HG02571 (cell line): ENCODE measurements around the gene PDE7B.

Experiments used
- ATAC-seq: cut with Tn5 transposase; IDR thresholded peaks from one replicate; pipeline ENCODE4 v1.9.1; 2021; ENCODE audit warnings: mild to moderate bottlenecking, moderate library complexity; ENCODE audit not compliant: unreplicated experiment

Gene PDE7B

DNA sequence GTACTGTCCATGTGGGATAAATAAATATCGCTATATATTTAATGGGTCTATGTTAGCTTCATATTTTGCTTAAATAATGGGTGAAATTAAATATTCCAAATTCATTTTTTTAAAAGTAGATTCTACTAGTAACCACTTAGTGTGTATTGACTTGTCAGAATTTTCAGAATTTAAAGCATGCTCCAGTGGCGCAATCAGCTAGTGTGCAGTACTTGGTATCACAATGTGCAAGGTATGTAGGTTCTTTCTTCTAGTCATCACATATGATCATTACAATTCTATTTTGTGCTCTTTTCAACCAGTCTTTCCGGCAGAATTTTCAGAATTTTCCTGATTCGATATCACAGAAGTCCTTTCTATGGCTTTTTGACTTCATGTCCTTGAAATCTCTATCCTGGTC lies 32.6 kb downstream of the PDE7B start:
- no peak for ATAC-seq

DNA sequence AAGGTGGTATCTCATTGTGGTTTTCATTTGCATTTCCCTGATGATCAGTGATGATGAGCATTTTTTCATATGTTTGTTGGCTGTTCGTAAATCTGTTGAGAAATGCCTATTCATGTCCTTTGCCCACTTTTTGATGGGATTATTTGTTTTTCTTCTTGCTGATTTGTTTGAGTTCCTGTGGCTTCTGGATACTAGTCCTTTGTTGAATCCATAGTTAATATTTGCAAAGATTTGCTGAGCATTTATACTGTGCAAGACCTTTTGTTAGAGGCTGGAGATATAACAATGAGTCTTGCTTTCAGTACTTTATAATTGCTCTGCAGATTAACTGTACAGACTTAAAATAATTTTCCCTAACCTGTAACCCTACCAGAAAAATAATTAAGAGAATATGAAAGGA lies 35.6 kb downstream of the PDE7B start:
- no peak for ATAC-seq

DNA sequence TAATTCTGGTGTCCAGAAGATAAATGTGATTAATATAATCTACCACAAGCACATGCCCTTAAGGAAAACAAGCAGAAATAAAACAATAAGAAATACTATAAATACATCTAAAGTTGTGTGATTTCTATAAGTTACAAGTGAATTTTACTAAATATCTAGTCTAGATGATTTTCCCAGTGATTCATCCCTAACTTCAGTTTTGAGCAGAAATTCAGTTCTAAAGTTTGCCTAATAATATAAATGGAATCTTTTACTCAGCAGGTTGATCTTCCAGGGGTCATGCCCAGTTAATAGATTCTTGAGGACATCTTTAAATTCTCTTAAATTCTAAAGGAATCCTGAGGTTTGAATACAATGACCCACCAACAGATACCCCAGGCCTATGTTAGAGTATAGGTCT lies 37.3 kb downstream of the PDE7B start:
- no peak for ATAC-seq

DNA sequence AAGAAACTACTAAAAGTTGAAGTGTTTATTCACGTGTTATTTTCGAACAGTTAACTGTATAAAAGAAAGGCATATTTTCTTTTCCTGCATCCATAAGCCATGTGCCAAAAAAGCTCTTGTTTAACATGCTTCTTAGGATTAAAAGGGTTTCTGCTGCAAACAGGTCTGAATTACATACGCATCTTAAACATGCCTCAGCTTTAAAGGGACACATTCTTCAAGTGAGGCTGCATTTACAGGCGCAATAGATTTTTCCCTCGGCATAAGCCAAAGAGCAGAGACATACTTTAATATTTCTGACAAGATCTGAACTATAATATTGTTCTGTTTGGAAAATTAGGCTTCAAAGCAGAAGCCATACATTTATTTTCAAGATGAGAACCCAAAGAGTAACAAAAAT lies 39.4 kb downstream of the PDE7B start:
- no peak for ATAC-seq

DNA sequence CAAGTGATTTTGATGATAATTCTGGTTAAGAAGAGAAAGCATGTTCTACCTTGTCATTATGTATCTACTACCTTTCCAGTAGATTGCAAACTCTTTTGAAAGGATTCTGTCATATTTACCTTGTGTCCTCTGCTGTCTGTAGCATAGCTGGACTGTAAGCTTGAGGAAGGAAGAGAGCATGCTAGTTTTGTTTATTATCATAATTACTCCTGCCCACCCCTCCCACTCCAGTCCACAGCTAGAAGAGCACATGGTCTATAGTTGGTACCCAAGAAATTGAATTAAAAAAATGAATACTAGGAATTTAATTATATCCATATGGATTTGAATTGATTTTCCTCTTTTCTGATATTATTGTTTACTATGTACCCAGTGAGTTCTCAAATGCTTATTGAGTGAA lies 40.2 kb downstream of the PDE7B start:
- ATAC-seq = no peak

DNA sequence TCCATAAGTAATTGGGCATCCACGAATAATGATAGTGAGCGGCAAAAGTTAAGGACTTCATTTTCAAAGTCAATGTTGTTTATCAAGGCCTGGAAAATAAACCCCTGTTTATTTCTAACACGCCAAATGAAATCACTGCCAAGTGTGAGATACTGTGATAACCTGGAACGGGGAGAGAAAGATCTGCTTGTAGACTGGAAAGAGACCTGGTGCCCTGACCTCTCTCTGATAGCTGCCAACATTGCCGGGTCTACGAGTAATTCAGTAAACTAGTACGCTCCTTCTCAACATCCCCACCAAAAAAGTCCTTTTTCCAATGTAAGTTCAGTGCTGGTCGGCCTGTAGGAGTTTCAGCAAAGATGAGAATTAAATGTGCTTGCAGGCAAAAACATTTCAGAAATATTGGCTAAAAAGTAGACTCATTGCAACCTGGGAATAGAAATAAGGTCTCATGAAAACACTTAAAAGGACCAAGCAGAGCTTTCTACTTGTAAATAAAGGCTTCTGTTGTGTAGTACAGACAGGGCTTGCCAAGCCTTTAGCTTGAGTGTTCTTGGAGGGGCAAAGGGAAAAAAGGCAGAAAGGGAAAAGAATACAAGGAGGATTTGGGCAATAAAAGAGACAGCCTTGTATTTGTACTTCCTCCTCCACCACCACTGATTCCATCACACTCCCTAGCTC lies 43.9 kb downstream of the PDE7B start:
- no peak for ATAC-seq

DNA sequence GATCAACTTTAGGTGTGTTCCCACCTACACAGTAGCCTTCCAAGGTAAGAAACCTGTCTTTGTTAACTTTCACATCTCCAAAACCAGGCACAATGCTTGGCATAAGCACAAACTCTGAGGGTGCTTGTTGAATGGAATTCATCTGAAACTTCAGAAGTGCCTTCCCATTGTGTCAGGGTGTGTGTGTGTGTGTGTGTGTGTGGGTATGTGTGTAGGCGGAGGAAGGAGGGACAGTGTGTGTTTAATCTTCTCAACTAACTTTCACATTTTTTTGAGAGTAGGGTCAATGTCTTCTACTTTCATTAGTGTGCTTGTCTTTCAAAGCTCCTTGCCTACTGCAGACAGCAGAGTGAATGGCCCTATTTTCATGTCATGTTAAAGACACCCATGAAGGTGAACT lies 45.6 kb downstream of the PDE7B start:
- ATAC-seq = no peak

DNA sequence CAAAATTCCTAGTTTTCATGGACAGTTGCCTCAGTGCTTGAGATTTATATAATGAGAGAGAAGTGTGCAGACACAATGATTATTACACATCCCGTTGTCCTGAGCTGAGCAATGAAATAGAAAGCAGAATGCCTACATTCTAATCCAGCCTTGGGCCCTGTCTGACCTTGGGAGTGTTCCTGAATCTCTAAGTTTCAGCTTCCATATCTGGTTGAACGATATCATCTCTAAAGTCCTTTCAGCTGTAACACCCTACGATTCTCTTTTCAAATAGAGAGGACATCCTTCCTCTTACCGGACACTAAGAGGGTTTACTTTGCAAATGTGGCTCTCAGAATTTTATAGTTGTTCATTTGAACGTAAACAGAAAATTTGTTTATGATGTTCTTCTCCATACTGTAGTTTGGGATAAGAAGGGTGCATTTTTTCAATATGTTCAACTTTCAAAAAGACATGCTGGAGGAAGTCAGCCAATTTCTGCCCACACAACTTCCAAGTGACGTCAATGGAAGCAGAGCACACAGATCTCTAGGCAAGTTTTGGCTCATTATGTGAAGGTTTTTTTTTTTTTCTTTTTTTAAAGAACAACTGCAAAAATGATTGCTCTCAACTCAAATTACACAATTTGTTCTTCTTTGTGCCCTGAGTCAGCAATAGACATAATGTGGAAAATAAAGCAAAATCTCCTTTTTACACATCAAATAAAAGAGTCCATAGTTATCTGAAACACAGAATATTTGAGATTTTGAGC lies 50.4 kb downstream of the PDE7B start:
- no peak for ATAC-seq

DNA sequence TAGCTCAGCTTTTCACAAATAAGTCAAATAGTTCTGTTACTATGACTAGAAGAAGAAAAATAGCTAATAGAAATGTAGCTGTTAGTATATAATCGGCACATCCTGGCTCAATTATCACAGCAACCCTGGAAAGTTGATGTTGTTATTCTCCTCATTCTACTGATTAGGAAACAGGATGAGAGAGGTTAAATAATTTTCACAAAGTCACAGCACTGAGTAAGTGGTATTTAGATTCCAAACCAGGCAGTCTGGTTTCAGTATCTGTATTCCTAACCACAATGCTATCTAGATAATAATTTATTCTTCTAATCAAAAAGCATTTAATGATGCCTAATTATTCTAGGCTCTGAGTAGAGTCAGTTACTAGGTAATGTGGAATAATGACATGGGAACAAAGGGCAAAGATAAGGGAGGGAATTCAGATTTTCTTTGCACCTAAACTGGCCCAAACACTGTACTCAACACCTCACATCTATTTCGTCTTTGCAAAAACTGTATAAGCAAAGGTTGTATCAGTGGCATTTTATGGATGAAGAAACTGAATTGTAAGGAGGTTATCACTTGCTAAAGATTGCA lies 51.3 kb downstream of the PDE7B start:
- ATAC-seq = no peak

DNA sequence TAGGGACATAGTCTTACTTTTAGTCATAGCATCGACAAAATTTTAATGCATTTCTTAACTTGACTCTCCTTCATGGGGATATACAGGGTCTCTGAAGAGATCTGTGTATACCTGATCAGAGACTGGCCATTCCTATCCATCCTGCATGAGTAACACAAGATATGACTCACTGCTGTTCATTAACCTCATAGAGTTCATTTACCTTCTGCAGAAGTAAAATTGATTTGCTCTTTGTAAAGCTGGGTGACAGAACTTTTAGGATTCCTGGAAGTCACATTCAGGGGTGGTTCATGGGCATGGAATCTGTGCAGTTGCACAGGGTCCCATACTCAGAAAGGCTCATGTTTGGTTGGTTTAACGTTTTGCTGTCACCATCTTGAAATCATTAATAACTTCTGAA lies 53.2 kb downstream of the PDE7B start:
- no peak for ATAC-seq

DNA sequence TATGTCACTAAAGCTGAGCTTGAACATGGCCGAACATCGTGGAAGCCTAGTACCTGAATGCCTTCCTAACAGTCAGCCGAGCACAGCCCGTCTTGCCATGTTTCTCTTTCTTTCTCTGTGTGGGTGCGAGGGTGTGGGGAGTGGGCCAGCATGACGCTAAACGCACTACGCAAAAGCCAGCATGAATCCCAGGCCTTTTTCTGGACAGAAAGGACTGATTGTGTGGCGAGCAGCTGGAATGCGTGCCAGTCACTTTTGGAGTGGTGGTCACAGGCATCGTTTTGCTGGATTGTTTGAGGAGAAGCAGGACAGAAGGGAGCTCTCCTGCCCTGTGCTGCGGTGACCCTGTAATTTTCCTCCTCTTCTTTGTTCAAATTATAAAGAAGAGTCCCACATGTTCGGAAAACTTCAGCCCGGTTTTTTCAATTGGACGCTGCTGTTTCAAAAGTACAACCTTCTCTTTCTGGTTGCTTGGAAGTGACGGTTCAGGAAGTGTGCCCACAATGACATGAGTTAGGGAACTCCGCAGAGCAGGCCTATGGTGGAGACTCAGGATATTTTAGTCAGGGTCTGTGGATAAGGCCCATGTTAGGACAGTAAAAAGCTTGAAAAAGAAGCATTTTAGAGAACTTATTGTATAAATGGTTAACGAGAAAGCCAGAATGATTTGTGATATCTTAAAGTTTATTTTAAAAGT lies 54.3 kb downstream of the PDE7B start:
- ATAC-seq = no peak

DNA sequence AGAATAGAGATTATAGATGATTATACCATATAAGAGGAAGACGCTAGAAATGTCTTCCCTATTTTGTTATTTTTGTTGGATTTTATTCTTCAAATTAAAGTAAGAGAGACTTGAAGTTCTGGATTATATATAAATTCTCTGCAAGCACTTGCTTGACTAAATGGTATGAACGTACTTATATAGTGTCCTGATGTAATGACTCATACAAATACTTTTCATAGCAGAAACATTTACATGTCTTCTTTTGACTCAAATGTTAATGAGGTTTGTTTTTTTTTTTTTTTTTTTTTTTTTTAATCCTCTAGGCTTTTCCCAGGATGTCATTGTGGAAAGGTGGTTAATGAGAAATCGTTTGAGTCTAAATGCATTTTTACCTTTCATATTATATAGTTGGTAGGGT lies 55.0 kb downstream of the PDE7B start:
- ATAC-seq = no peak

DNA sequence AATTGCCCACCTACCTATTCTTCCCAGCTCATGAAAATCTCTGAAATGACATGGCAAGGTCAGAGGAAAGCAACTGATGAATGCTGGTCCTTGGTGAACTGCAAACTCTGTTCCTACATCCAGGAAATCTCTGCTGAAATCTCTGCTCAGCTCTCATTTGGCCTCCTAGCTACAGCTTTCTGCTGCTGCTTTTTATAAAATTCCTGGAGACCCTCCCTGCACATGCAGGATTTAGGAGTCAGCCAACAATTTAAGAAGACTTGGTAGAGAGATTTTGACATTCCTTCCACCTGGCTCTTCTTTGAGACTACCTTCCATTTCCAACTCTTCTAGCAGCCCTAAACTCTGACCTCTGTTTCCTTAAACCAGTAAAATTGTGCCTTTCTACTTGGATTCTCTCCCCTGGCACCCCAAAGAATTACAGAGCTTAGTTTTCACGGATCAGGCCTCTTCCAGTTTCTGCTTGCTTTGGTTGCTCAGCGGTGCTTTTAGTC lies 55.5 kb downstream of the PDE7B start:
- no peak for ATAC-seq

DNA sequence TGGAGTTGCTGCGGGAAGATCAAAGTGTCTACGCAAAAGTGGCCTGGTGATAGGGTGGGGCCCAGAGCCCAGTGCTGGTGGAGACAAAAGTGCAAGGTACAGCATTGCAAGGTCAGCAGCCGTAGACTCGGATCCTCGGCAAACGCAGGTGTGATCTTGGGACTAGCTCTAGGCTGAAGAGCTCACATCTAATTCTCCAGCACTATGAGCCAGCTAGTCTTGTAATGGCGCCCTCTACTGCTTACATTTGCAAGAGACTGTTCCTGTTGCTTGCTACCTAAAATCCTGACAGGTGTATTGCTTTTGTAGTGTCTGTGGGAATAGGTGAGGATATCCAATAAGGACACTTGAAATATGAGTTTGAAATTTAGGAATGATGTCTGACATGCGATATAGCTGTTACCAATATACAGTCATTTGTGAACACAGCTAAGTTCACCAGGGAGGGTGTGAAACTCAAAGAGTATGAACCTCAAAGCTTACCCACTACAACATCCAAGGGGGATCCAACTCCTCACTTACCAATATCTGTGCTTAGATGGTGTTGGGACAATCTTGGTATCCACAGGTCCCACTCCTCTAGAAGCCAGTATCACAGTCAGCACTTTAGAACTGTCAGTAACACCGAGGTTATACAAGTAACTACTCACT lies 58.4 kb downstream of the PDE7B start:
- ATAC-seq = peak; percentile 81

DNA sequence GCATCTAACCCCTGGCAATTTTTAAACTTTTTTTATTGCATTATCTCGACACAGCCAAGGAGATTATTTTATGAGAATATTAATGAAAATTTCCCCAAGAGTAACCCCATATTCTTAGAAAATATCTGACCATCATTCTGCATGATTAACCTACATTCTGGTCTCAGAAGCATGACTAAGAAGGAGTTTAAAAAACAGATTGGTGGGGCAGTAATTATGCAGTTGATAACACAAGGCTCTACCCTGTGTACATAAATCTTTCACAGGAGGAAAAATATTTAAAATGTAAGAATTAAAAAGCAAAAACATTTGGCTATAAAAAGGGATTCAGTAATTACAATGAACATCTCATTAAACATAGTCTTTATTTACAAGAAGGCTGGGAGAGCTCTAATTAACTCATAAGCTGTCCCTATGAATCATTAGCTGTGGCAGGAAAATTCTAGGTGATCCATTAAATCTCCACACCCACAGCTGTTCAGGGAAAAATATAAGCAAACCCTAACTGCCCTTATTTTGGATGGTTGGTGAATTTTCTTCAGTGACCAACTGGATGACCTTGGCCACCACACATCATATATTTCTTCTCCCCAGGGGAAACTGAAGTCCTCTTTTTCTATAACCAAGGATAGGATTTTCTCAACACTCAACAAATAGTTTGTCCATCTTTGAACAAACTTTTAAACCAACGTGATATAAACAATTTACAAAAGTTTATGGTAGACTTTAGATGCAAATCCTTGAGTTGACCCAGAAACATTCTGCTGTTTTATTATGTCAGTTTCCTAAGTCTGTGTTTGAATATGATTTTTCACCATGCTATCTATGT lies 59.5 kb downstream of the PDE7B start:
- no peak for ATAC-seq

DNA sequence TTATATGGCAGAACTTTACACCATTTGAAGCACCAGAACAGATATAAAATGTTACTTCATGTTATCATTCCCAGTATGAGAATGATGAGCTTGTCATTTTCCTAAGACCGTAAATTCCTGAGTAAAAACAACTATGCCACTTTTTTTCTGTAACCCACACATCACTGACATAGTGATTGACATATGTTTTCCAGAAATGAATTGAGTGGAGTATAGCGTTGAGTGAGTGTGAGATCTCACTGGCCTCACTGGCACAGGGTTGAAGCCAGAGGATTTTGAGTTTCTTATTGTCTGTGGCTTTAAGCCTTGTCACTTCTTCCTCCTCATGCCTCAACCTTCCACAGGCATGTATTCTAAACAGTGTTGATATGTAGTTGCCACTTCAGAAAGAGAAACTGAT lies 62.3 kb downstream of the PDE7B start:
- no peak for ATAC-seq

DNA sequence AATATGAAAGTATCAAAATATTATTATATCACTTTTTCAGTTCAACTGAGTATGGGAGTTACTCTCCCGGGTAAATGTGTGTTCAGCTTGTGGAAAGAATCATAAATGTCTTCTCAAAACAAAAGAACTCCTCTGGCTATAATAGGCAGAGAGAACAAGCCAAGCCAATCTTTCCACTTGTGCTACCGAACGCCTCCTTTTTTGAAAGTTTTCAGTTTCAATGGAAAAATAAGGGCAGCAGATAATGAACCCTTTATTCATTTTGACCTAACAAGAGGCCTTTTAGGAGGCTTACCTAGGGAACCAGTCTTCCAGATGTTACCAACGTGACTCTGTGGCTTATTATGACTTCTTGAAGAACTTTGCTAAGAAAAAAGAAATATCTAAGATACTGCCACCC lies 67.5 kb downstream of the PDE7B start:
- ATAC-seq = no peak

DNA sequence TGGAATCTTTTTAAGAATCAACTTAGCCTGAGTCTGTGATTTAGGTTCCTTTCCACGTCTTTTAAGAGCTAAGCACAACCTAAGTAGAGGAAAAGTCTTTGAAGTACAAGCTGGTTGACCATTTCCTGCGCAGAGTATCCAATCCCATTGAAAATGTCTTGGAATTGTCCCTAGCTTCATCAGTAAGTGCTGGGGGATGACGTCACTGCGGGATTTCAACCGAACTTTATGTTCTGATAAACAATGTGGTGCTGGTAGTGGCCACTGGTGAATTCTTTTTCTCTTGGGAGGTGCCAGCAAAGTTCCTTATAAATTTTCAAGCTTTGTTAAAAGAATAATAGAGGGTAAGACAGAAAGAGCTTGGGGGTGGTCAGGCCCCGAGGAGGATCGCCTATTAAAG lies 69.2 kb downstream of the PDE7B start:
- ATAC-seq = no peak

DNA sequence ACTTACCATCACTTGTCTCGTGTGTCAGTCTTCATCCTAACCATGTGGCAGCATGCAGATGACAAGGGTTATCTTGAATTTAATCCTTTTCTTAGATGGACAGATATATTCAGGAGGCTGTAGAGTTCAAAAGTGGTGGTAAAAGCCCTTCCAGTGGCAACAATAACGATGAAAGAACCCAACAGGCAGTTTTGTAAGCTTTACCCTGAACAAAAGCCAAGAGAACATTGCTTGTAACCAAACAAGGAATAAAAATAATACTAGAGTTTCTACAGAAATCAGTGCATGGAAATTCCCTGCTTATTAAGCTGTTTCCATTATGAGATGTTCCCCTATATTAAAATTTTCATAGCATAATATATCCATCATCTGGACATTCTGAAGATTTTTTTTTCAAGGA lies 69.7 kb downstream of the PDE7B start:
- ATAC-seq = no peak

DNA sequence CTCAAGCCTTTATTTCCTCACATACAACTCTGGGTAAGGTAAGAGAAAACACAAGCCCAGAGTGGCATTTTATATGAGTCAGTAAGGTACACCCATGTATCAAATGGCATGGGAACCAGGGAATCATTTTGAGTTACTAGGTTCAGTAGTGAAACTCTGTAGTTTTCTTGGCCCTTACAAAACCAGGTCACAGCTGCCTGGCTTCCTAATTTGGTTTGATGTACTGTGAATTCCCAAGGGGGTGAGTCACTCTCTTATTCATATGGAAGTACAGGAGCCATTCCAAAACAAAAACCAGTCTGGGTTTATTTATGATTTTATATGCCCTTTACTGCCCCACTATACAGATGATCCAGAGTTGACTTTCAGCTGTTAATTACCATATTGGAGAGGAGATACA lies 70.7 kb downstream of the PDE7B start:
- ATAC-seq = no peak
